NCI-H2227 (cell line): ENCODE results near the gene LAMC3.
"Not testable (repeated sequence)": the region's sequence is repeated elsewhere in the genome, so short reads cannot be mapped to it uniquely, and the experiment has no call there.

Source experiments
- DNase-seq: peaks from one replicate; lab custom pipeline; 2025; ENCODE audit not compliant: unreplicated experiment; lab: John Stamatoyannopoulos, UW

LAMC3 gene

GRCh38 chr9:130990978-130991777 lies 17.8 kb upstream of the LAMC3 start:
- DNase-seq: peak; percentile 42

- DNase-seq: no peak
Observed at GRCh38 chr9:130991778-130992681, 16.9 kb upstream of the LAMC3 start.

GRCh38 chr9:130992682-130993032 lies 16.3 kb upstream of the LAMC3 start:
- DNase-seq: no peak

- DNase-seq: no peak
Observed at GRCh38 chr9:130993303-130994030, 15.5 kb upstream of the LAMC3 start.

- no peak for DNase-seq
Observed at GRCh38 chr9:130994135-130995085, 14.6 kb upstream of the LAMC3 start.

GRCh38 chr9:130995086-130996011 lies 13.6 kb upstream of the LAMC3 start:
- DNase-seq: no peak

GRCh38 chr9:130996205-130996604 lies 12.8 kb upstream of the LAMC3 start:
- no peak for DNase-seq

GRCh38 chr9:130996676-130997394 lies 12.1 kb upstream of the LAMC3 start:
- no peak for DNase-seq

GRCh38 chr9:130997395-130997684 lies 11.6 kb upstream of the LAMC3 start:
- DNase-seq: no peak

- peak; percentile 52 for DNase-seq
Observed at GRCh38 chr9:130997925-130998596, 10.9 kb upstream of the LAMC3 start.

- no peak for DNase-seq
Observed at GRCh38 chr9:130998597-130999244, 10.3 kb upstream of the LAMC3 start.

- no peak for DNase-seq
Observed at GRCh38 chr9:130999245-130999623, 9.7 kb upstream of the LAMC3 start.

- not testable (repeated sequence) for DNase-seq
Observed at GRCh38 chr9:131000526-131000925, 8.4 kb upstream of the LAMC3 start.

GRCh38 chr9:131001021-131001420 lies 8.0 kb upstream of the LAMC3 start:
- no peak for DNase-seq

GRCh38 chr9:131001990-131002389 lies 7.0 kb upstream of the LAMC3 start:
- no peak for DNase-seq

GRCh38 chr9:131006601-131007000 lies 2.4 kb upstream of the LAMC3 start:
- DNase-seq: no peak

GRCh38 chr9:131008086-131008485 lies 888 bp upstream of the LAMC3 start:
- DNase-seq: no peak

- DNase-seq: no peak
Observed at GRCh38 chr9:131008563-131008908, 438 bp upstream of the LAMC3 start.
